Effector CD4-positive, alpha-beta T cell (primary cell): ENCODE results near the gene MICAL1.
"Not testable (repeated sequence)": the region's sequence is repeated elsewhere in the genome, so short reads cannot be mapped to it uniquely, and the experiment has no call there.

Experiments used
- DNase-seq: peaks from one replicate; pipeline ENCODE4 v3.0.0-alpha.2; 2020

Gene MICAL1

GRCh38 chr6:109477725-109478124 is 22.2 kb upstream of the MICAL1 start:
- no peak for DNase-seq

- DNase-seq = no peak
These were observed 21.6 kb upstream of the MICAL1 start for GRCh38 chr6:109477184-109477583.

GRCh38 chr6:109475625-109476024 is 20.1 kb upstream of the MICAL1 start:
- DNase-seq = no peak

GRCh38 chr6:109474995-109475394 is 19.4 kb upstream of the MICAL1 start:
- no peak for DNase-seq

GRCh38 chr6:109473120-109473519 is 17.5 kb upstream of the MICAL1 start:
- no peak for DNase-seq

GRCh38 chr6:109472132-109472995 is 16.8 kb upstream of the MICAL1 start:
- DNase-seq = no peak

GRCh38 chr6:109471105-109471810 is 15.7 kb upstream of the MICAL1 start:
- DNase-seq = no peak

- DNase-seq = no peak
These were observed 14.1 kb upstream of the MICAL1 start for GRCh38 chr6:109469591-109470189.

GRCh38 chr6:109467696-109468095 is 12.1 kb upstream of the MICAL1 start:
- no peak for DNase-seq

GRCh38 chr6:109466212-109466923 is 10.8 kb upstream of the MICAL1 start:
- DNase-seq = no peak

GRCh38 chr6:109465772-109466171 is 10.2 kb upstream of the MICAL1 start:
- no peak for DNase-seq

- no peak for DNase-seq
These were observed 6.4 kb upstream of the MICAL1 start for GRCh38 chr6:109461733-109462526.

GRCh38 chr6:109461205-109461604 is 5.6 kb upstream of the MICAL1 start:
- DNase-seq = not testable (repeated sequence)

- no peak for DNase-seq
These were observed 4.7 kb upstream of the MICAL1 start for GRCh38 chr6:109460161-109460829.

GRCh38 chr6:109458774-109459531 is 3.4 kb upstream of the MICAL1 start:
- DNase-seq = no peak

- no peak for DNase-seq
These were observed 2.0 kb upstream of the MICAL1 start for GRCh38 chr6:109457562-109457996.

- DNase-seq = no peak
These were observed 1.4 kb upstream of the MICAL1 start for GRCh38 chr6:109456710-109457561.

GRCh38 chr6:109456111-109456583 is 575 bp upstream of the MICAL1 start:
- DNase-seq = no peak
